K562 (cell line): ENCODE results near the gene TMEM143. TPM values are rescaled to one million over a fixed set of nuclear protein-coding genes. Genes with fewer than 3 reads are reported as not detected.
A peak's percentile ranks its signal among the peaks of the same experiment; 100 is the strongest.

ENCODE experiments used
- HDAC8 ChIP-seq: fragments of 450-650 bp; IDR thresholded peaks from 2 replicates; pipeline ENCODE4 v1.6.1; 2016; ENCODE audit warnings: mild to moderate bottlenecking, missing genetic modification characterization, moderate library complexity, missing compliant biosample characterization
- HLTF ChIP-seq: fragments of 450-650 bp; IDR thresholded peaks from 2 replicates; pipeline ENCODE4 v1.6.1; 2016
- KAT7 ChIP-seq: sonication (generic); formaldehyde crosslinking; IDR thresholded peaks from 2 replicates; pipeline ENCODE4 v1.8.0; 2022; ENCODE audit warnings: missing genetic modification reagents, mild to moderate bottlenecking, borderline replicate concordance
- MTA2 ChIP-seq: fragments of 450-650 bp; IDR thresholded peaks from 2 replicates; pipeline ENCODE4 v1.6.1; 2016; ENCODE audit warnings: low read depth
- MTA3 ChIP-seq: fragments of 450-650 bp; formaldehyde crosslinking; IDR thresholded peaks from 2 replicates; pipeline ENCODE4 v1.6.1; 2017; ENCODE audit warnings: mild to moderate bottlenecking, borderline replicate concordance
- NR2C2 ChIP-seq, 2 experiments: fragments of 200-800 bp in 1 of 2; sonication (Bioruptor generic) in 1 of 2; sonication (generic) in 1 of 2; formaldehyde crosslinking in 1 of 2; IDR thresholded peaks; 2 replicates each; pipeline versions ENCODE4 v1.6.1 to v1.8.0; 2016 to 2022; ENCODE audit warnings: mild to moderate bottlenecking in 1 of 2, missing compliant biosample characterization in 1 of 2, missing genetic modification characterization in 1 of 2, missing genetic modification reagents in 1 of 2
- SRSF9 ChIP-seq: fragments of 200-400 bp; formaldehyde crosslinking; IDR thresholded peaks from 2 replicates; pipeline ENCODE4 v1.6.1; 2017; ENCODE audit warnings: low read depth, low read length, borderline replicate concordance
- TAL1 ChIP-seq: fragments of 450-650 bp; IDR thresholded peaks from 2 replicates; pipeline ENCODE4 v1.6.1; 2016; ENCODE audit warnings: mild to moderate bottlenecking
- TFAM ChIP-seq: fragments of 250-450 bp; sonication (Bioruptor Pico); conservative IDR thresholded peaks from 2 replicates; pipeline ENCODE4 v1.5.0; 2021; ENCODE audit warnings: mild to moderate bottlenecking, moderate library complexity
- WHSC1 ChIP-seq: IDR thresholded peaks from one replicate; pipeline ENCODE4 v1.6.1; 2012; ENCODE audit warnings: low read length, control low read depth, inconsistent platforms
- ZFX ChIP-seq: sonication (generic); formaldehyde crosslinking; IDR thresholded peaks from 2 replicates; pipeline ENCODE4 v1.8.0; 2022; ENCODE audit warnings: mild to moderate bottlenecking, missing genetic modification reagents, moderate library complexity
- ZKSCAN8 ChIP-seq: fragments of 200-800 bp; sonication (Bioruptor generic); IDR thresholded peaks from 2 replicates; pipeline ENCODE4 v1.6.1; 2016; ENCODE audit warnings: missing genetic modification characterization, missing compliant biosample characterization
- ZNF224 ChIP-seq: sonication (generic); formaldehyde crosslinking; IDR thresholded peaks from 2 replicates; pipeline ENCODE4 v1.8.0; 2022; ENCODE audit warnings: mild to moderate bottlenecking, missing genetic modification reagents
- ZNF512 ChIP-seq: IDR thresholded peaks from 2 replicates; pipeline ENCODE4 v1.6.1; 2016; ENCODE audit warnings: missing genetic modification characterization, missing compliant biosample characterization
- polyA plus RNA-seq, 8 experiments: library from polyadenylated mRNA; depleted of rRNA in 4 of 8; stranded (reverse) in 5 of 8; unstranded in 3 of 8; fragments of >200 nt; fragmentation: Nextera tagmentation in 2 of 8; fragmentation: Illumina TruSeq in 1 of 8; extraction: Ambion mirVana in 2 of 8; extraction: Trizol in 1 of 8; gene quantifications; 2 replicates each; pipeline versions ENCODE4 v1.2.1 to v1.2.3, GENCODE V29; 2011 to 2014; ENCODE audit warnings: inconsistent platforms in 1 of 8, missing spikeins in 1 of 8
- total RNA-seq, 7 experiments: library from RNA; depleted of rRNA in 6 of 7; stranded (reverse); fragments of >200 nt in 6 of 7; fragmentation: Illumina TruSeq in 2 of 7; extraction: Trizol in 2 of 7; gene quantifications; 2 replicates each; pipeline versions ENCODE4 v1.2.1 to v1.2.3, GENCODE V29; 2011 to 2021; ENCODE audit warnings: low replicate concordance in 1 of 7
- TF ChIP-seq, protein P1 (sequence below): sonication (generic); formaldehyde crosslinking; IDR thresholded peaks from 2 replicates; pipeline ENCODE4 v1.8.1; 2023; ENCODE audit warnings: missing genetic modification reagents, mild to moderate bottlenecking, borderline replicate concordance
- TF ChIP-seq, protein P2 (sequence below): IDR thresholded peaks from 2 replicates; pipeline ENCODE4 v1.6.1; 2012; ENCODE audit warnings: low read depth, low read length, improper control_type of control experiment, borderline replicate concordance
- TF ChIP-seq, protein P3 (sequence below): fragments of 250-450 bp; sonication (Bioruptor Pico); IDR thresholded peaks from 2 replicates; pipeline ENCODE4 v1.8.0; 2022; ENCODE audit warnings: moderate library complexity, mild to moderate bottlenecking, inconsistent platforms

The TMEM143 gene
- total and polyA plus RNA-seq, 9 of the 15 experiments (the other 6 are each of a cell fraction or from before 2014, with no cell fraction given), result 0.66 to 8.8 (median 4.3) TPM

GRCh38 chr19:48362716-48363499 lies 832 bp downstream of the TMEM143 start (continued):
- TF ChIP-seq, protein P1, sequence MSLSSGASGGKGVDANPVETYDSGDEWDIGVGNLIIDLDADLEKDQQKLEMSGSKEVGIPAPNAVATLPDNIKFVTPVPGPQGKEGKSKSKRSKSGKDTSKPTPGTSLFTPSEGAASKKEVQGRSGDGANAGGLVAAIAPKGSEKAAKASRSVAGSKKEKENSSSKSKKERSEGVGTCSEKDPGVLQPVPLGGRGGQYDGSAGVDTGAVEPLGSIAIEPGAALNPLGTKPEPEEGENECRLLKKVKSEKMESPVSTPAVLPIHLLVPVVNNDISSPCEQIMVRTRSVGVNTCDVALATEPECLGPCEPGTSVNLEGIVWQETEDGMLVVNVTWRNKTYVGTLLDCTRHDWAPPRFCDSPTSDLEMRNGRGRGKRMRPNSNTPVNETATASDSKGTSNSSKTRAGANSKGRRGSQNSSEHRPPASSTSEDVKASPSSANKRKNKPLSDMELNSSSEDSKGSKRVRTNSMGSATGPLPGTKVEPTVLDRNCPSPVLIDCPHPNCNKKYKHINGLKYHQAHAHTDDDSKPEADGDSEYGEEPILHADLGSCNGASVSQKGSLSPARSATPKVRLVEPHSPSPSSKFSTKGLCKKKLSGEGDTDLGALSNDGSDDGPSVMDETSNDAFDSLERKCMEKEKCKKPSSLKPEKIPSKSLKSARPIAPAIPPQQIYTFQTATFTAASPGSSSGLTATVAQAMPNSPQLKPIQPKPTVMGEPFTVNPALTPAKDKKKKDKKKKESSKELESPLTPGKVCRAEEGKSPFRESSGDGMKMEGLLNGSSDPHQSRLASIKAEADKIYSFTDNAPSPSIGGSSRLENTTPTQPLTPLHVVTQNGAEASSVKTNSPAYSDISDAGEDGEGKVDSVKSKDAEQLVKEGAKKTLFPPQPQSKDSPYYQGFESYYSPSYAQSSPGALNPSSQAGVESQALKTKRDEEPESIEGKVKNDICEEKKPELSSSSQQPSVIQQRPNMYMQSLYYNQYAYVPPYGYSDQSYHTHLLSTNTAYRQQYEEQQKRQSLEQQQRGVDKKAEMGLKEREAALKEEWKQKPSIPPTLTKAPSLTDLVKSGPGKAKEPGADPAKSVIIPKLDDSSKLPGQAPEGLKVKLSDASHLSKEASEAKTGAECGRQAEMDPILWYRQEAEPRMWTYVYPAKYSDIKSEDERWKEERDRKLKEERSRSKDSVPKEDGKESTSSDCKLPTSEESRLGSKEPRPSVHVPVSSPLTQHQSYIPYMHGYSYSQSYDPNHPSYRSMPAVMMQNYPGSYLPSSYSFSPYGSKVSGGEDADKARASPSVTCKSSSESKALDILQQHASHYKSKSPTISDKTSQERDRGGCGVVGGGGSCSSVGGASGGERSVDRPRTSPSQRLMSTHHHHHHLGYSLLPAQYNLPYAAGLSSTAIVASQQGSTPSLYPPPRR (CRISPR knock-in tag), result 0 out of 2 replicates have a peak, but pooled peaks have one; percentile 32
- TF ChIP-seq HLTF (no peak), MTA3 (no peak), ZFX (CRISPR knock-in tag) (peak; percentile 93), HDAC8 (tag) (no peak), WHSC1 (no peak), NR2C2 (CRISPR knock-in tag; IDR thresholded peaks at IDR 0.05) (no peak), NR2C2 (tag; IDR thresholded peaks at IDR 0.05) (no peak), ZNF224 (CRISPR knock-in tag) (no peak), ZKSCAN8 (CRISPR knock-in tag) (no peak), MTA2 (no peak), TAL1 (no peak), KAT7 (CRISPR knock-in tag) (no peak), TFAM (CRISPR knock-in tag) (no peak), ZNF512 (tag) (no peak), SRSF9 (no peak)
- TF ChIP-seq, protein P2, sequence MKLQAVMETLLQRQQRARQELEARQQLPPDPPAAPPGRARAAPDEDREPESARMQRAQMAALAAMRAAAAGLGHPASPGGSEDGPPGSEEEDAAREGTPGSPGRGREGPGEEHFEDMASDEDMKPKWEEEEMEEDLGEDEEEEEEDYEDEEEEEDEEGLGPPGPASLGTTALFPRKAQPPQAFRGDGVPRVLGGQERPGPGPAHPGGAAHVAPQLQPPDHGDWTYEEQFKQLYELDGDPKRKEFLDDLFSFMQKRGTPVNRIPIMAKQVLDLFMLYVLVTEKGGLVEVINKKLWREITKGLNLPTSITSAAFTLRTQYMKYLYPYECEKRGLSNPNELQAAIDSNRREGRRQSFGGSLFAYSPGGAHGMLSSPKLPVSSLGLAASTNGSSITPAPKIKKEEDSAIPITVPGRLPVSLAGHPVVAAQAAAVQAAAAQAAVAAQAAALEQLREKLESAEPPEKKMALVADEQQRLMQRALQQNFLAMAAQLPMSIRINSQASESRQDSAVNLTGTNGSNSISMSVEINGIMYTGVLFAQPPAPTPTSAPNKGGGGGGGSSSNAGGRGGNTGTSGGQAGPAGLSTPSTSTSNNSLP, result no peak
- TF ChIP-seq, protein P3, sequence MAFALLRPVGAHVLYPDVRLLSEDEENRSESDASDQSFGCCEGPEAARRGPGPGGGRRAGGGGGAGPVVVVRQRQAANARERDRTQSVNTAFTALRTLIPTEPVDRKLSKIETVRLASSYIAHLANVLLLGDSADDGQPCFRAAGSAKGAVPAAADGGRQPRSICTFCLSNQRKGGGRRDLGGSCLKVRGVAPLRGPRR (CRISPR knock-in tag), result 0 out of 2 replicates have a peak, but pooled peaks have one; percentile 55
